Heart left ventricle (tissue), 13 donors: ENCODE data around the gene RAB11FIP4.

Experiments used
- POLR2A ChIP-seq, 2 donors: fragments of 450-650 bp; IDR thresholded peaks; one replicate each; pipeline ENCODE4 v1.6.1; 2017; ENCODE audit warnings: antibody characterized with exemption in 2 of 2, mild to moderate bottlenecking in 2 of 2, moderate library complexity in 2 of 2
- TF ChIP-seq, protein P1 (sequence below), 12 donors: fragments of 200-600 bp; sonication (generic) in 4 of 12; IDR thresholded peaks; one replicate each; pipeline versions ENCODE4 v1.5.0 to v1.8.0; 2018 to 2022; ENCODE audit warnings: antibody characterized with exemption in 12 of 12, mild to moderate bottlenecking in 5 of 12
- donor health status: ischemic (EF 13 %, LVEDD 7.1; RV severe dilation, severe dysfunction).
- donor health status: DM: no; HTN: yes; CAD: no.
- donor health status: DM: no; HTN: no; CAD: no.
- donor health status: ischemic (EF 25% LVEDD 6.9; RV normal size, moderate dysfunction).
- donor health status: ischemic (EF 25% LVEDD 5.7; RV mildly dilated, moderate dysfunction).
- donor health status: ischemic (EF 35%, LVEDD 5.7; RV mildly dilated, moderate dysfunction).
- donor health status: nonischemic (EF 11% LVEDD 7.7; RV severe dilation, severe dysfunction).
- donor health status: DM: yes; HTN: yes; CAD: no.
- donor health status: PGD.
- donor health status: ischemic (EF 29% LVEDD 5.4; RV normal size, mild dysfunction).
- donor health status: nonischemic (EF 23%, LVEDD 6.1; RV moderate dilation, normal function).

DNA sequence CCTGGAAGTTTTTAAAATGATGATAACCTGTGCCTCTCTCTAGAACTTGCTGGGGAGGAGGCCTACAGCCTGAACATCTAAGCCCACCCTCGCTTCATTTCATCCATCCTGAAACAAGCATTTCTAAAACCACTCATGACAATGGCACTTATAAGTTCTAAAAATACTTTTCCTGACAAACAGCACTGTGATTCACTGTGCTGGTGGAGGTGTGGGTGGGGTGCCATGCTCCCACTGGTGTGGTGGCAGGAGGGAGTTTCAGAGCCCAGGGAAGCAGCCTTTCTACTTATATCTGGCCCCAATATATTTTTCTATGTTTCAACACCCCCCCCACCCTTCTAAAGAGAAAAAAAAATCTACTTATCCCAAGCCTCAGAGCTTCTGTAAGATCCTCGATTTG lies 52.6 kb downstream of the RAB11FIP4 start:
- TF ChIP-seq, protein P1, sequence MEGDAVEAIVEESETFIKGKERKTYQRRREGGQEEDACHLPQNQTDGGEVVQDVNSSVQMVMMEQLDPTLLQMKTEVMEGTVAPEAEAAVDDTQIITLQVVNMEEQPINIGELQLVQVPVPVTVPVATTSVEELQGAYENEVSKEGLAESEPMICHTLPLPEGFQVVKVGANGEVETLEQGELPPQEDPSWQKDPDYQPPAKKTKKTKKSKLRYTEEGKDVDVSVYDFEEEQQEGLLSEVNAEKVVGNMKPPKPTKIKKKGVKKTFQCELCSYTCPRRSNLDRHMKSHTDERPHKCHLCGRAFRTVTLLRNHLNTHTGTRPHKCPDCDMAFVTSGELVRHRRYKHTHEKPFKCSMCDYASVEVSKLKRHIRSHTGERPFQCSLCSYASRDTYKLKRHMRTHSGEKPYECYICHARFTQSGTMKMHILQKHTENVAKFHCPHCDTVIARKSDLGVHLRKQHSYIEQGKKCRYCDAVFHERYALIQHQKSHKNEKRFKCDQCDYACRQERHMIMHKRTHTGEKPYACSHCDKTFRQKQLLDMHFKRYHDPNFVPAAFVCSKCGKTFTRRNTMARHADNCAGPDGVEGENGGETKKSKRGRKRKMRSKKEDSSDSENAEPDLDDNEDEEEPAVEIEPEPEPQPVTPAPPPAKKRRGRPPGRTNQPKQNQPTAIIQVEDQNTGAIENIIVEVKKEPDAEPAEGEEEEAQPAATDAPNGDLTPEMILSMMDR (IDR thresholded peaks at IDR 0.05) = no peak
- no peak for TF ChIP-seq POLR2A (IDR thresholded peaks at IDR 0.05)
